GM11168 (cell line): ENCODE data around the gene FBXL15.

Source experiments
- in situ Hi-C: fragments of 300-500 bp; cut with MboI; formaldehyde crosslinking; loops from one replicate; pipeline ENCODE4 v1.12.0; 2022; ENCODE audit warnings: low sequenced_read_pairs; ENCODE audit not compliant: unreplicated experiment

The FBXL15 gene

DNA sequence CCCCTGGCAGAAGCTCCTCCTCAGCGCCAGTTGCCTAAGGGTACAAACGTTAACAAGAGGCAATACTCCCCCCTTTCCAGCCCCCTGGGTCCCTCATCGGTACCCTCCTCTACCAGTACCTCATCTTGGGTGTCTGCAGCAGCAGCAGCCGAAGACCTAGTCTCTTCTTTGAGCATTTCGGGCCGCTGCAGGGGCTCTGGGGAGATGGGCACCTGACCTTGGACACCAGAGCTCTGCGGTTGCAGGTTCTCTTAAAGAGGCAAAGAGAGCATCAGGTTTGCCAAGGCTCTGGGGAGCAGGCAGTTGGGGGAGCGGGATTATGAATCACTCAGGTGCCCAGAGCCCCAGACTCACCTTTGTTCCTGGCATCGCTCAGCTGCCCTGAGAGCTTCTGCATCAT, 3.5 kb downstream of the FBXL15 start:
- in situ Hi-C loops, result no loop called here

DNA sequence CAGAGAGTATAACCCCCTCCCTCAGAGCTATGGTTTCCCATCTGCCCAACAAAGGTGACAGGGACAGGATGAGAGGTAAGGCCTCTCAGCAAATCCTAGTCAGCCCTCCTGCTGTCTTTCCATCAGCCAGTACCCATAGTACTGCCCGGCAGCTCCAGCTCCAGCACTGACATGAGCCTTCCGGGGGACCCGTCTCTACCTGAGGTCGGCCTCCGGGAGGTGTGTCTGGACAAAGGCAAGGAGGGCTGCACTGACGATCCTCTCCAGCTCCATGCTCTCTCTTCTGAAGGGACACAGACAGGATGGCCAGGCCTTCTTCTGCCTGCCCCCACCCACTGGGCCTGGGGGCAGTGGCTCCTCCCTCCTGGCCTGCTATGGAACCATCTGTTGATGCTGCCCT, 4.3 kb downstream of the FBXL15 start:
- in situ Hi-C loops, result no loop called here

DNA sequence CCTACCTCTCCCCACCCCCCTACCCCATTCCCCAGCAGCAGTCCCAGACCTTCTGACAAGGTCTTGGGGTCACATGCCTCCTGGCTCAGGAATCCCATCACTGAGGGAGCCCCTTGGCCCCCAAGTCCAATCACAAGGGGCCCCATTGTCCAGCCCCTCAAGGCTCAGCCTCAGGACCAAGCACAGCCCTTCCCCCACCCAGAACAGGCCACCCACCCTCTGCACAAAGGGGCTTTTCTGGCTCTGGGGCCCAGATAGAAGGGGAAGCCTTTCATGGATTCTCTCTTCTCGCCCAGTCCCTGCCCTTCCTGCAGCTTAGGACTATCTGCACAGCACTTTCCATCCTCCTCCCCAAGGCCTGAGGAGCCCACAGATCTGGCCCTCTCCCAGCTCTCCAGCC, 4.8 kb downstream of the FBXL15 start:
- in situ Hi-C loops, result no loop called here

DNA sequence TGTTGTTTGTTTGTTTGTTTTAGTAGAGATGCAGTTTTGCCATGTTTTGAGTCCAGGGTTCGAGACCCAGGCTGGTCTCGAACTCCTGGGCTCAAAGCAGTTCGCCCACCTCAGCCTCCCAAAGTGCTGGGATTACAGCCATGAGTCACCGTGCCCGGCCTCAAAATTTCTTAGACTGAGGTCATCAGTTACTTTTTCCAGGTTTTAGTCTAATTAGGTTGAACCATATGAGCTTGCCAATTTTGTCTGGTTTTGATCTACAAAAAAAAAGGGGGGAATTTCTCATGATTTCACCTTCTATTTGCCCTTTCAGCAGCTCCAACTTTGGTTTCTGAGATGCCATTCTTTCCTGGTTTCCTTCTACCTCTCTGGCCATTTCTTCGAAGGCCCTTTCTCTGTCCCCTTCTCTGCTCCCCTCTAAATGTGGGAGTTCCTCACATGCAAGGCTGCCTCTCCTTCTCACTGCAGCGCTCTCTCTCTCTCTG, 6.2 kb downstream of the FBXL15 start:
- in situ Hi-C loops, result no loop called here

DNA sequence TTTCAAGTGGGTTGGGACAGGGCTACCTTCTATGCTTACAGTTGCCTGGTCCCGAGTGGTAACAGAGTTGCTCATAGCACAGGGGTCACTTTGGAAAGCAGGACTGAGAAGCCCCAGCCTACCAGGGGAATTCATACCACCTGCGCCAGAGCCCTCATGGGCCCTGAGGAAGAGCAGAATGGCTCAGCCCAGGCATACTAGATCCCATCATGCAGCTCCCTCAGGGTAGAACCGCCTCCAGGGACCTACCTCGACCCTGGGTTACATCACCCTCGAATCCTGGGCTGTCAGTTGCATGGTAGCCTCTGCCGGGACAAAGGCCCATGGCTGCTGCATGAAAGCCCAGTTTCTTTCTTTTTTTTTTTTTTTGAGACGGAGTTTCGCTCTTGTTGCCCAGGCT, 8.8 kb downstream of the FBXL15 start:
- in situ Hi-C loops, result no loop called here

DNA sequence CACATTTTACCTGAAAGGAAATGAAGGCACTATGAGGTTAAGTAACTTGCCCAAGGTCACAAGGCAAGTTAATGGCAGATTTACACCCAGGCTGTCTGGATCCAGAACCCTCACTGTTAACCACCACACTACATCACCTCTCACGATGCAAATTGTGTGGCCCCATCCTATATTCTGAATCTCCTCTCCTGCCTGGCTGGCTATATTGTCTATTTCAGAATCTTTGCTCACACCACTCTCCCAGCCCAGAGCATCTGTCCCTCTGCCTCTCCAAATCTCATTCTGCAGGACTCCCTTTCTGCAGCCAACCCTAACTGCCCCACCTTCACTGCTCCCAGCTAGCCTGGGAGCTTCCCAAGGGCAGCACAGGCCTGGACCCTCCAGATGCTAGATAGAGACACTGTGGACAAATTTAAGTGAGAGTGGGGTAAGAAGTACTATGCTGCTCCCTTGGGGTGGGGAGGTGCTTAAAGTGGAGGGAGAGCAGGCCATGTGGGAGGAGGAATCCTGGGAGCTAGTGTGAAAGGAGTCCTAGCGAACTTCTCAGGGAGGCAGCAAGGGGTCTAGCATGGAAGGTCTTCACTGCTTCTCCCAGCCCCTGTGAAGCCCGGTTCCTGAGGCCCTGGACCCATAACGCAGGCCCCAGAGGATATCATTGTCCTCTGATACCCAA, 11.0 kb downstream of the FBXL15 start:
- in situ Hi-C loops, result no loop called here

DNA sequence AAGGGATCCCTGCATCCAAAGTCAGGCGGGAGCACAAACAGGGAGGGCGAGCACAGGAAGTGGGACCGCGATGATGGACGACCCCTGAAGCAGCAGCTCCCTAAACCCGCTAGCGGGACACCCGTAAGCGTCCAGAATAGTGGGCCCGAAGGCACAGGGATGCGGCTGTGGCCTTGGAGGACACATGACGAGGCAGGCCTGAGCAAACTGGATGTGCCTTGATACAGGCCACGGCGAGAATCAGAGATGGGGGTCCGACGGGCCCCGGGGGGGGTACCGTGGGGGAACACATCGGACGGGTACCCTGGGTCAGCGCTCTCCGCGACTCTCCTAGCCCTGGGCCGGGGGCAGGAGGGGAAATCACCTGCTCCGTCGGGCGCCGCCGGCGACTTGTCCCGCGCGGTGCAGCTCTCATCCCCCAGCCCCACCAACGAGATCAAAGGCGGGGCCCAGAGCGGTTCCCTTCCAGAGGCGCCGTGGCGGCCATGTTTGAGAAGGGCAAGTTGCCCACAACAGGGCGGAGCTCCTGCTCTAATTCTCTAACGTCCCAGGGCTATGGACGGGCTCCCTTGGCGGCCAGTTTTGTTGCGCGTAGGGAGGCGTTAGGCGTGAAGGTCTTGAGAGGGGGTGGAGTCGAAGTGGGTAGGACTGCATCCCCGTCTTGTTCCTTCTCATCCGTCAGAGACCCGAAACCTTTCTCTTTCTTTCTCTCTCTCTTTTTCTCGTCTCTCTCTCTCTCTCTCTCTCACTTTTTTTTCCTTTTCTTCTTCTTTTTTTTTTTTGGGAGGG, 11.7 kb downstream of the FBXL15 start, which contains the start of gene CUEDC2:
Gene CUEDC2 (minus strand): TSS at position 413 of the 789 bp plus-strand sequence. CDS start 7,386 bp downstream, outside the sequence.
- in situ Hi-C loops, result no loop called here

DNA sequence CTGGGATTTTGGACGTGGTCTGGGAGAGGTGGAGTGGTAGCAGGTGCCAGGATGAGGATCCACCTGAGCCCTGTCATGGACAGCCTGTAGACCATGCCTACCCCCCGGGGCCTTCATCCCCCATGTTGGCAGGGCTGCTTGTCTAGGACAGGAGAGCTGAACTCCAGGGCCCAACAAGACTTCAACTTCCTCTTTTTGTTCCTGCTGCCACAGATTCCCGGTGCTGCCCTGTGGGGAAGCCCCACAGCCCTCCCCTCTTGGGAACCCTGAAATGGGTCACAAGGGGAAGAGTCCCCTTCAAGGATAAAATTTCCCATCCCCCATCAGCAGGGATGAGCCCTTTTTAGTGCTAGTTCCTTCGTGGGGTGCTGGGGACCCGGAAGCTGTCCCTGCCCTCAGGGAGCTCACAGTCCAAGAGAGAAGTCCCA, 13.0 kb downstream of the FBXL15 start:
- in situ Hi-C loops, result no loop called here

DNA sequence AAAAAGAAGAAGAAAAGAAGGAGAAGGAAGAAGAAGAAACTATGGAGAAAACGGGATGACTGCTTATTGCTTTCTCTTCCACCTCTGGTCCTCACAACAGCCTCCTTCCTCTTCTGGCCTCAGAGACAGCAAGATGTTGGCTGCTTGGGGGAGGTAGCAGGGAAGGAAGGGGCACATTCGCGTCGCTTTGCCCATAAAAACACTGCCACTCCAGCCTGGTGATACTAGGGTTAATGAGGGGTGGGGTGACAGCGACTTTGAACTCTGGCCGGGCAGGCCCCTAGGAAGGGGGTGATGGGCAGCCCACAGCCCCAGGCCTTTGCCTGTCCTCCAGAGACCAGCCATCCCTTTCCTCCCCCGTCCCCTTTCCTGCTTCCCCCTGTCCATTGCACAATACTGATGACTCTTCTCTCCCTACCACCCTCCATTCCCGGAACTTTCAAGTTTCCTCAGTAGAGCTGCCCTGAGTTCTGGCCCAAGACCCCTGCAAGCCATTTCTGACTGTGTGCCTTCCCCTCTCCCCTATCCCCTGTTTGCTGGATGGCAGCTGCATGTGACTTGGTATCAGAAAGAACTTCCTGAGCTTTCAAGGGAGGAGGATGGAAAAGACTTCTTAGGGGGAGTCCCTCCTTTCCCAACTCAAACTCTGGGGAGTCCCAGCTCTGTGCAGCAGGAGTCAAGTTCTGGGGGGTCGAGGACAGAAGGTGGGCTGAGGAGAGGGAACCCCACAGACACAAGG, 13.9 kb downstream of the FBXL15 start:
- in situ Hi-C loops, result no loop called here

DNA sequence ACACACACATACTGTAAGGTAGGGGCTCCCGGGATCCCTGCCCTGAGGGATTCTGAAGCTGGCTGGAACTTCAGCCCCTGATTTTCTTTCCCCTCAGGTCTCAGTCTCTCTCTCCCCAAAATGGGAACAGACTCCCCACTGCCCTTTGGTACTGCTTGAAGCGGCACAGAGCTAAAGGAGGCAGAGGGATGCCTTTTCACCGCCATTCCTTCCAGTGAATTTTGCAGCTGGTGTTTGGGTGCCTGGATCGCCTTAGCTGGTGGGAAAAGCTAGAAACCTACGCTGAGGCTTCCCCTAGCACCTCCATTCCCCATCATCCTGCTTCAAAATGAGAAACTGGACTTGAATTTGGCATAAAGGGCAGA, 14.5 kb downstream of the FBXL15 start:
- in situ Hi-C loops, result no loop called here

DNA sequence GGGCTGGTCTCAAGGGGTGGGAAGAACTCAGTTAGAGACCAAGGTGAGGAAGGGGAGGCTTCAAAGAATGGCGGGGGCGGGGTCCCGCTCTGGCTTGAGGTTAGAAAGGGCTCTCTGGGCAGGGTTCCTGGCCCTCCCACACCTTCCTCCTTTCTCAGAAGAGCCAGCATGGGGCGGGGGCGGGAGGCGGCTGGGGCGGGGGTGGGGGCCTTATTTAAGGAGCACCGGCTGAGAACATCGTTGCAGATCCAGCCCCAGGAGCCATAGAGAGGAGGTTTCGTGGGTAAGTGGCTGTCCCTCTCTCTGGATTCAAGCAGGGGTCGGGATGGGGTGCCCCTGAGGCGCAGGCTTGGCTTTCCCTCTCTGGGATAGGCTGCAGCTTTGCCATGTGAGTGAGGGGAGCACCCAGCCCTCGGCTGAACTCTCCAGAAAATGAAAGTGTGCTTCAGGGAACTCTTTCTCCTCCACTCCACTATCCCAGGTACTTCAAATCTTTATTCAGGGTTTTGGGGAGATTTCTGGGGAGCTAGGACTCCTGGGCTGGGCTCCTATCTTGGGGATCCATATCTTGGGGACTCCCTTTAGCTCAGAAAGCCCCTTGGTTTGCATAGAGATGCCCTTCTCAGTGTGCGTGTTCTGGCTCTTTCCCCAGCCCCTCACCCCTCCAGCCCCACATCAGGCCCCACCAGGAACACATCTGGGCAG, 15.0 kb downstream of the FBXL15 start:
- in situ Hi-C loops, result no loop called here

DNA sequence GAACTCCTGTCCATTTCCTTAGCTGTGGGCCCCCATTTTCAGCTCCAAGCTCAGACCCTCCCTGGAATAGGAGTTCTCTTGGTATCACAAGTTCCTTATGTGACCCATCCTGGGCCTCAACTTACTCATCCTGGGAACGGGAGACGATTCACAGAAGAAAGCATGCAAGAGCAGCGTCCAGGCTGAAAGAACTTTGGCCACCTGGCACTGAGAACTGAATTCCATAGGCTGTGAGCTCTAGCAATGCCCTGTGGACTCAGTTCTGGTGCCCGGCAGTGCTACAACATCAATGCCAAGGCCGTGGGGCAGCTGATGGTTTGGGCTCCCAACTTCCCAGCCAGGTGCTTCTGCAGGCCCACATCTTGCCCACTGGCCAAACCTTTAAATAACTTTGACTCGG, 15.7 kb downstream of the FBXL15 start:
- in situ Hi-C loops, result no loop called here

DNA sequence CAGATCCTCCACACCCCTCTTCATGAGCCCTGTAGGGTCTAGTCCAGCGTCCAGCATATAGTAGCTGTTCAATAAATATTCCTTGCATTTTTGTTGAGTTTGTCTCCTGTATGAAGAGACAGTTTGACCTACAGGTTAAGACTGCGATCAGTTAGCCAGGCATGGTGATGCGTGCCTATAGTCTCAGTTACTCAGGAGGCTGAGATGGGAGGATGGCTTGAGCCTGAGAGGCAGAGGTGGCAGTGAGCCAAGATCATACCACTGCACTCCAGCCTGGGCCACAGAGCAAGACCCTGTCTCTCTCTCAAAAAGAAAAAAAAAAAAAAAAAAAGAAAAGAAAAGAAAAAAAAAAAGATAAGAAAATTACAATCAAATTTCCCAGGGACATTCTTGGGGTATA, 16.9 kb downstream of the FBXL15 start:
- in situ Hi-C loops, result no loop called here

DNA sequence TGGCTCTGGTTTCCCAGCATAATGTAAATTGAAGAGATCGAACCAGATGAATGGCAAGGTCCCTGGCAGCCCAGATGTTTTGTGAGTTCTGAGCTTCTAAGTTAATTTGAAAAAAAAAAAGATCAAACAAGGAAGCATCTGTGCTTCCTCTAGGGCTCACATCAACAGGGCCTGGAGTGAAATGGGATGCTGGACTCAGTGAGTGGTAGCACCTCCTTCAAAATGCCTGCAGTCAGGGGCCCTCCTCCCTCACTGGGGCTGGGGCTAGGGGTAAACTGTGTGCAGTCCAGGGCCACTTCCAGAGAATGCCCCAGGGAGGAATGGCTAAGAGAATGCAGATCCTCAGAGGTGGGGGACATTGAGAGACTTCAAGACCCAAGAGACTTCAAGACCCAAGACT, 17.7 kb downstream of the FBXL15 start:
- in situ Hi-C loops, result no loop called here

DNA sequence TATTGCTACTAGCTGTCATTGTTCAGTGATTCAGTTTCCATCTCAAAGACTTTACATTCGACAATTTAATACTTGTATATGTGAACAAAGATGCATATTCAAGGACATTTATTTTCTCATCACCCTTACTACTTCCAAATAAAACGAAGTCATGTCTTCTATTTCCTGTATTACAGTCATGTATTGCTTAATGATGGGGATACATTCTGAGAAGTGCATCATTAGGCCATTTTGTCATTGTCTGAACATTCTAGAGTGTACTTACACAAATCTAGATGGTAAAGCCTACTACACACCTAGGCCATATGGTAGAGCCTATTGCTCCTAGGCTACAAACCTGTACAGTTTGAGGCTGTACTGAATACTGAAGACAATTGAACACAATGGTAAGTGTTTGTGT, 24.2 kb downstream of the FBXL15 start:
- in situ Hi-C loops, result no loop called here

DNA sequence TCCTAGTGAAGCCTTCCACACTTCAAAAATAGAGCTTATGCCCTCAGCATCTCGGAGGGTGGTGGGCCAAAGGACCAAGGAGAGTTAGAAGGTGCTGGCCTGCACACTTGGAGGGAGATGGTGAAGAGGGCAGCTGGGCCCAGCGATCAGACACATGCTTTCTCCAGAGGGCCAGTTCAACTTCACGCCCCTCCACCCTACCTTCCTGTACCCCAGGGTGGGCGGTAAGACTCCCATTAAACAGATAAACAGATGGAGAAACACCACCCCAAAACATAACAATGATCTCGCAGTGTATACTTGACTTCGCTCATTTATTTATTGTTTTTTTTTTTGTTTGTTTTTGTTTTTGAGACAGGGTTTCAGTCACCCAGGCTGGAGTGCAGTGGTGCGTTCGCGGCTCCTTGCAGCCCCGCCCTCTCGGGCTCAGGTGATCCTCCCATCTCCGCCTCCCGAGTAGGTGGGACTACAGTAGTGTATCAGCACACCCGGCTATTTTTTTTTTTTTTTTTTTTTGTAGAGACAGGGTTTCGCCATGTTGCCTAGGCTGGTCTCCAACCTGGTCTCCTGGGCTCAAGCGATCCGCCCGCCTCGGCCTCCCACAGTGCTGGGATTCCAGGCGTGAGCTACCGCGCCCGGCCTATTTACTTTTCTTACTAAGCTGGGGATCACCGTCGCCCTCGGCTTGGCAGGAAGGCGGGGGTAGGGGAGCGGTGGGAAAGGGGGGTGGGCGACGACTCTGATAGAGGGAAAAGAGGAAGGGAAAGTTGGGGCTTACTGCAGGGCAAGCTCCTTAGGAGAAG, 28.9 kb downstream of the FBXL15 start:
- in situ Hi-C loops, result no loop called here

DNA sequence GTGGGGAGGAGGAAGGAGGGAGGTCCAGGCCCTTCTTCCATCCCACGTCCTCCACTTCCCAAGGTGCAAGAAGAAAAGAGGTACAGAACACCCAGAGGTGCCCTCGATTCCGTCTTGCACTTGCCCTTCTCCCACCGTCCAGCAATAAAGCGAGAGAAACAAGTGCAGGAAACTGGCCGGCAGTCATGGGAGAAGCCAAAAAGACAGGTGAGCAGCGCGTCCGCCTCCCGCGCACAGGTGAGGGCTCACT, 29.4 kb downstream of the FBXL15 start:
- in situ Hi-C loops, result no loop called here

DNA sequence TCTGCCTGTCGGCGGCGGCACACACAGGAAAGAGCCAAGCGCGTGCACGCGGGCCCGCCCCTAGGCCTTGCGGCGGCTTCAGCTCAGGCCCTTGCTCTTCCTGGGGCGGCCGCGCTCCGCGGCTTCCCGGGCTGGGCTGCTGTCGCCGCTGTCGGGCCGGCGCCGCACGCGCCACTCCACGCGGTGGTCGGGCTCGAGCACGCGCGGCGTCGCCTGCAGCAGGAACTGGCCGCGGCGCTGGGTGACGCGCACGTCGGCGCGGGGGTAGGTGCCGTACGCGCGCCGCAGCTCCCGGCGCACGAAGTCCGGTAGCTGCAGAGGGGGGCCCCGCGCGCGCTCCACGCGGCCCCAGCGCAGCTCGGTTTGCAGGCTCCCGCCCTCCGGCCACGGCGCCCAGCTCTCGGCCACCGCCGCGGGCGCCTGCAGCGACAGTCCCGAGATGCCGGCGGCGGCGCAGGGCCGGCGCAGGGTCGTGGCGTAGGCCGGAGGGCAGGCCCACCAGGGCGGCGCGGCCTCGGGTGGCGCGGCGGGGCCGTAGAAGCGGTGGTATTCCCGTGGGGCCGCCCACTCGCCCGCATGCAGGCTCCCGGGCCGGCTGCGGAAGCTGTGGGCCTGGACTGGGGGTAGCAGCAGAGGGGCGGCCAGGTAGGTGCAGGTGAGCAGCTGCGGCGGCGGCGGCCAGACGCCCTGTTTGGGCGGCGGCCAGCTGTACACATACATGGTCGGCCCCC, 29.9 kb downstream of the FBXL15 start:
- in situ Hi-C loops, result no loop called here
